A172 (cell line): Measurements from ENCODE around the gene SHROOM3. TPM values are rescaled to one million over a fixed set of nuclear protein-coding genes. Genes with fewer than 3 reads are reported as not detected.
"Not testable (repeated sequence)": the region's sequence is repeated elsewhere in the genome, so short reads cannot be mapped to it uniquely, and the experiment has no call there.

Experiments used
- DNase-seq: peaks from one replicate; pipeline ENCODE4 v3.0.0-alpha.2; 2015; ENCODE audit warnings: low spot score
- total RNA-seq: library from RNA; depleted of rRNA; stranded (reverse); fragments of >200 nt; shearing (Covaris generic); gene quantifications from 2 replicates; pipeline ENCODE4 v1.2.3, GENCODE V29; 2014

The SHROOM3 gene
- total RNA-seq, 1 experiment from 2014 or later, result 13.2 TPM

- no peak for DNase-seq
Measured at GRCh38 chr4:76445911-76446310, 10.9 kb downstream of the SHROOM3 start.

GRCh38 chr4:76447393-76447851 lies 12.4 kb downstream of the SHROOM3 start:
- no peak for DNase-seq

GRCh38 chr4:76448211-76448610 lies 13.2 kb downstream of the SHROOM3 start:
- DNase-seq, result no peak

GRCh38 chr4:76449362-76449767 lies 14.3 kb downstream of the SHROOM3 start:
- DNase-seq, result no peak

- no peak for DNase-seq
Measured at GRCh38 chr4:76449833-76450232, 14.8 kb downstream of the SHROOM3 start.

GRCh38 chr4:76453232-76453631 lies 18.2 kb downstream of the SHROOM3 start:
- DNase-seq, result no peak

- DNase-seq, result not testable (repeated sequence)
Measured at GRCh38 chr4:76454073-76454472, 19.0 kb downstream of the SHROOM3 start.

GRCh38 chr4:76457885-76458284 lies 22.9 kb downstream of the SHROOM3 start:
- DNase-seq, result peak; percentile 38

GRCh38 chr4:76458297-76458696 lies 23.3 kb downstream of the SHROOM3 start:
- no peak for DNase-seq

GRCh38 chr4:76458825-76459224 lies 23.8 kb downstream of the SHROOM3 start:
- peak; percentile 23 for DNase-seq

- DNase-seq, result peak; percentile 75
Measured at GRCh38 chr4:76459291-76459723, 24.3 kb downstream of the SHROOM3 start.

GRCh38 chr4:76463568-76463967 lies 28.5 kb downstream of the SHROOM3 start:
- DNase-seq, result no peak

GRCh38 chr4:76470064-76470463 lies 35.0 kb downstream of the SHROOM3 start:
- no peak for DNase-seq

- no peak for DNase-seq
Measured at GRCh38 chr4:76470532-76470931, 35.5 kb downstream of the SHROOM3 start.

GRCh38 chr4:76476571-76476970 lies 41.5 kb downstream of the SHROOM3 start:
- DNase-seq, result no peak

- DNase-seq, result no peak
Measured at GRCh38 chr4:76484654-76485053, 49.6 kb downstream of the SHROOM3 start.

- DNase-seq, result peak; percentile 1
Measured at GRCh38 chr4:76485450-76485849, 50.4 kb downstream of the SHROOM3 start.

GRCh38 chr4:76486588-76487276 lies 51.7 kb downstream of the SHROOM3 start:
- DNase-seq, result no peak

GRCh38 chr4:76487621-76488020 lies 52.6 kb downstream of the SHROOM3 start:
- DNase-seq, result no peak

- no peak for DNase-seq
Measured at GRCh38 chr4:76488455-76488854, 53.4 kb downstream of the SHROOM3 start.

- DNase-seq, result no peak
Measured at GRCh38 chr4:76488888-76489685, 54.1 kb downstream of the SHROOM3 start.

GRCh38 chr4:76489686-76490161 lies 54.7 kb downstream of the SHROOM3 start:
- no peak for DNase-seq

GRCh38 chr4:76492055-76492454 lies 57.0 kb downstream of the SHROOM3 start:
- no peak for DNase-seq
